NCI-H128 (cell line): ENCODE measurements around the gene SCGB3A1.

Source experiments
- DNase-seq: peaks from one replicate; lab custom pipeline; 2025; ENCODE audit not compliant: unreplicated experiment; lab: John Stamatoyannopoulos, UW

The SCGB3A1 gene

DNA sequence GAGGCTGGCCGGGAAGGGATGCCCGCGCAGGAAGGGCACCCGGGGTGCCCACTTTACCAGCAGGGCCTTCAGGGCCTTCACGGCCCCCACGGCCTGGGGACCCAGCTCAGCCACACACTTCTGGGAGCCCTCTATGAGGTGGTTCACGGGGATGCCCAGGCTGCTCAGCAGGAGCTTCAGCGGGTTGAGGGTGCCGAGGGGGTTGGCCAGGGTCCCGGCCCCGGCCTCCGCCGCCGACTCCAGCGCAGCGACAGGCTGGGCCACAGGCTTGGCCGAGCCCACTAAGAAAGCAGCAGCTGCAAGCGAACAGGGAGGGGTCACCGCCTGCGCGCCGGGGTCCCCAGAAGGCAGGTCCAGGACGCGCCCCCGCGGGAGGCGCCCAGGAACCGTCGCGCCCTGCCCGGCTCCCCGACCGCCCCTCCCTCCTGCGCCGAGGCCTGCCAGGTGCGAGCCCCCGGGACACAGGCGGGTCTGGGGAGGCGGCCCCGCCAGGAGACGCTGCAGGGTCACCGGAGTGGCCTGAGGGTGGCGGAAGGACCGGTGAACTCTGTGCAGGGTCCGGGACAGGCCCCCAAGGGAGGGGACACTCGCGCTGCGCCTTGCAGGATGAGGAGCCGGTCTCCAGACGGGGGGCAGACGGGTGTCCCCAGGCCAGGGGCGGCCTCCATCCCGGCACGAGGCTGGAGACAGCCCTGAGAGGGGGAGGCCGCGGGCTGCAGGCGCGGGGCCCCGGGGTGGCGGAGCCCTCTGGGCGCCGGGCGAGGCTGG lies 572 bp downstream of the SCGB3A1 start:
- no peak for DNase-seq

GRCh38 chr5:180589771-180590542 lies 1.3 kb downstream of the SCGB3A1 start:
- DNase-seq = no peak

DNA sequence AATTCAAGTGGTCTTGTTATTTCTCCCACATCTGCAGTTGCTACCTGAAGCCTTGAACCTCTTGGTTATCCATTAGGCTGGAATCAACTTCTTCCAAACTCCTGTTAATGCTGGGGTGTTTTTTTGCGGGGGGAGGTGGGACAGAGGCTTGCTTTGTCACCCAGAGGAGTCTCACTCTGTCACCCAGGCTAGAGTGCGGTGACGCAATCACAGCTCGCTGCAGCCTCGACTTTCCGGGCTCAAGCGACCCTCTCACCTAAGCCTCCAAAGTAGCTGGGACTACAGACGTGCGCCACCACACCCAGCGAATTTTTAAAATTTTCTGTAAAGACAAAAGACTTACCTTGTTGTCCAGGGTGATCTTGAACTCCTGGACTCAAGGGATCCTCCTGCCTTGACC lies 4.4 kb downstream of the SCGB3A1 start:
- DNase-seq = no peak

- no peak for DNase-seq
These were observed 5.1 kb downstream of the SCGB3A1 start for GRCh38 chr5:180586204-180586603.

GRCh38 chr5:180583738-180584137 lies 7.6 kb downstream of the SCGB3A1 start:
- no peak for DNase-seq

- no peak for DNase-seq
These were observed 10.6 kb downstream of the SCGB3A1 start for GRCh38 chr5:180580681-180581080.

DNA sequence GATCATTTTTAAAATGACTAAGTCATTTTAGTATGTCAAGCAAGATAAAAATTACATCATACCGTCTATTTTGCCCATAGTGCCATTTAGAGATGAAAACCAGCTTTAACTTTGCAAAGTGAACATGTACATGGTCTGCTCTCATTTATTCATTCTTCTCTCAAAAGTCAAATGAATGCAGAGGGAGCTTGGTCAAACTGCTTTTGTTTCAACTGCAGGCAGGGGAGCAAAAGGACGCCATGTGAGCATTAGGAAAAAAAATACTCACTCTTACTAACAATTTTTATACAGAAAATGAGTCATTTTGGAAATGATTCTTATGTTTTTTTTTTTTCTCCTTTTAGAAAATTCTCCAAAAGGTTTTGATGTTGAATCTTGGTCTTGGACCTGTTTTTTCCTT lies 15.7 kb downstream of the SCGB3A1 start:
- no peak for DNase-seq

GRCh38 chr5:180568914-180569313 lies 22.4 kb downstream of the SCGB3A1 start:
- no peak for DNase-seq

- DNase-seq = no peak
These were observed 27.3 kb downstream of the SCGB3A1 start for GRCh38 chr5:180563994-180564393.

- no peak for DNase-seq
These were observed 33.1 kb downstream of the SCGB3A1 start for GRCh38 chr5:180558232-180558631.

DNA sequence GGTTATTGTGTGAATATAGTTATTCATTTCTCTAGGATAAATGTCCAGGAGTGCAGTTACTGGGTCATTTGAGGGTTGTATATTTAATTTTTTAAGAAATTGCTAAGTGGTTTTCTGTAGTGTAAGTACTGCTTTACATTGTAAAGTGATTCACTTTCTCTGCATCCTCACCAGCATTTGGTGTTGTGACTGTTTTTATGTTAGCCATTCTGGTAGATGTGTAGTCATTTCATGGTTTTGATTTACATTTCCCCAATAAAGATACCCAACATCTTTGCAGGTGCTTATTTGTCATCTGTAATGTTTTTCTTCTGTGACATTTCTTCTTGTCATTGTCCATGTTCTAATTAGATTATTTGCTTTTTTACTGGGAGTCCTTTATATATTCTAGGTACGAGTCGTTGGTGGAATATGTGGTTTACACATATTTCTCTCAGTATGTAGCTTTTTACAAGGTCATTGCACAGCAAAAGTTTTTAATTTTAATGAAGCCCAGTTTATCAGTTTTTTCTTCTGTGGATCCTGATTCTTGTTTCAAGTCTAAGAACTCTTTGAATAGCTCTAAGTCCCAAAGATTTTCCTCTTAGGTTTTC lies 34.0 kb downstream of the SCGB3A1 start:
- DNase-seq = no peak

DNA sequence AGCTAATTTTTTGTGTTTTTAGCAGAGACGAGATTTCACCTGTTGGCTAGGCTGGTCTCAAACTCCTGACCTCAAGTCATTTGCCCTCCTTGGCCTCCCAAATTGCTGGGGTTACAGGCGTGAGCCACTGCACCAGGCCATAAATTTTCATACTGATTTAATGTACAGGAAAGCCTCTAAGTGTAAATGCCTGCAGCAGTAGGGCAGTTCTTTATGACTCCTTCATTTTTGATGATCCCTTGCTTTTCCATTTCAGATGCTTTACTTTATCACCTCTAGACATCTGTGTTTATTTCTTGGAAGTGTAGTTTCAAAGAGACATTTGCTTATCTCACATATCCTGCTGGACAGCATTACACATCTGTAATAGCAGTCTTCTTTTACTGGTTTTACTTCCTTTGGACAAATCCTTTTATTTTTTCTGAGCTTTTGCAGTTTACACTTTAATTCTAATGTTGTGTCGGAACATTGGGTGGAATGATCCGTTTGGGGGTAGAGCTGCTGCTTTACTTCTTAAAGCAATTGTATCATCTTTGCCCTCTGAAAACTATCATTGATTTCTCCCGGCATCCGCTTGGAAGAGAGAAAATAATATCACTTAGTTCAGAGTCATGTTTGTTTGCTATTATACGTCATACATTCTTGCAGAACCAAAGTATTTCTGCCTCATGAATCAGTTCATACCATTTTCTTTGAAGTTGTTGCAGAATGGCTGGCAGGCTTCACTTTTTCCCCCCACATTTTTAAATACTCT lies 36.0 kb downstream of the SCGB3A1 start:
- DNase-seq = no peak

GRCh38 chr5:180553530-180553929 lies 37.8 kb downstream of the SCGB3A1 start:
- no peak for DNase-seq

GRCh38 chr5:180548563-180548962 lies 42.7 kb downstream of the SCGB3A1 start:
- DNase-seq = no peak

DNA sequence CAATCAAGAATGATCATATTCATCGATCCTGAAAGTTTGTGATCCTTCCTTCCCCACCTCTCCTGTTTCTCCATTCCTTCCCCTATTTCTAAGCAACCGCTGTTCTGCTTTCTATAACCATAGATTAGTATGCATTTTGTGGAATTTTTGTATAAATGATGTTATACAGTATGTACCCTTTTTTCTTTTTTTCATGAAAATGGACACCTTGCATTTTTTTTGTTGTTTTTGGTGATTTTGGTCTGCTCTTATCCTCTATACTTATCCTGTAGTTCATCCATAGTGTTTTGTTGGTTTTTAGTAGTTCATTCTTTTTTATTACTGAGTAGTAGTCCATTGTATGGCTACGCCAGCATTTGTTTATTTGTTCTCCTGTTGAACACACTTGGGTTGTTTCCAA lies 46.1 kb downstream of the SCGB3A1 start:
- DNase-seq = no peak

DNA sequence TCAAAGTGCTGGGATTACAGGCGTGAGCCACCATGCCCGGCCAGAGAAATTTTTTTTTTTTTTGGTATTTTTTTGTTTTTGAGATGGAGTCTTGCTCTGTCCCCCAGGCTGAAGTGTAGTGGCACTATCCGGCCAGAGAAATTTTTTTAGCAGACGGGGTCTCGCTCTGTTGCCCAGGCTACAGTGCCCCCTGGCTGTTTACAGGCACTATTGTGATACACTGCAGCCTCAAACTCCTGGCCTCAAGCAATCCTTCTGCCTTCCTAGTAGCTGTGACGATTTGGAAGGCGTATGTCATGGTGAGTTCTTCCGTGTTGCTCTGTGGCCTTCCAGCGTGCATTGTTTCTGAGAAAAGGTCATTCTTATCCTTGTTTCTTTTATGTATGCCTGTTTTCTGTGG lies 49.6 kb downstream of the SCGB3A1 start:
- no peak for DNase-seq
